Panc1 (cell line): ENCODE results near the gene NOLC1. TPM values are rescaled to one million over a fixed set of nuclear protein-coding genes. Genes with fewer than 3 reads are reported as not detected.

Experiments
- ATAC-seq: fragments of 200-7000 bp; cut with Tn5 transposase; 2 replicates; pipeline ENCODE4 v1.9.1; 2020; ENCODE audit warnings: mild to moderate bottlenecking, moderate library complexity
- BruUV-seq: library from RNA; stranded (reverse); fragments of 400-500 nt; replicated peaks from 2 replicates; lab custom pipeline; 2021; lab: Mats Ljungman, UMichigan
- CTCF ChIA-PET: fragments of 300-600 bp; sonication (Branson Sonifier 250); formaldehyde crosslinking; loops from one replicate; lab custom pipeline; 2022; ENCODE audit warnings: antibody characterized with exemption; lab: Charles Lee
- POLR2A ChIA-PET: fragments of 300-600 bp; sonication (Branson Sonifier 250); formaldehyde crosslinking; loops from one replicate; lab custom pipeline; 2022; ENCODE audit warnings: antibody characterized with exemption; lab: Charles Lee
- DNase-seq: peaks from one replicate; pipeline ENCODE4 v3.0.0-alpha.2; 2010; ENCODE audit warnings: low read depth, low spot score
- H3K27ac ChIP-seq: 2 replicates; pipeline ENCODE4 v1.5.1; 2011; ENCODE audit warnings: mild to moderate bottlenecking, low read length, inconsistent platforms
- H3K27me3 ChIP-seq: fragments of 200-500 bp; sonication (Bioruptor generic); 2 replicates; pipeline ENCODE4 v1.6.0; 2014; ENCODE audit warnings: low read length, inconsistent platforms; ENCODE audit not compliant: control insufficient read depth, insufficient read depth
- H3K36me3 ChIP-seq: fragments of 200-500 bp; sonication (Bioruptor generic); 2 replicates; pipeline ENCODE4 v1.5.1; 2014; ENCODE audit warnings: inconsistent platforms, mild to moderate bottlenecking, low read length, moderate library complexity; ENCODE audit not compliant: control insufficient read depth, insufficient read depth
- H3K4me1 ChIP-seq: 2 replicates; pipeline ENCODE4 v1.5.1; 2011; ENCODE audit warnings: inconsistent platforms, mild to moderate bottlenecking, low read length, moderate library complexity; ENCODE audit not compliant: control insufficient read depth, insufficient read depth
- H3K4me3 ChIP-seq, 2 experiments: 2 replicates each; pipeline ENCODE4 v1.5.1; 2011 to 2012; ENCODE audit warnings: low read depth in 2 of 2, low read length in 2 of 2, mild to moderate bottlenecking in 2 of 2, inconsistent platforms in 1 of 2, moderate library complexity in 1 of 2
- H3K9me3 ChIP-seq: fragments of 200-500 bp; sonication (Bioruptor generic); 2 replicates; pipeline ENCODE4 v1.5.1; 2014; ENCODE audit warnings: low read depth, mild to moderate bottlenecking, inconsistent platforms, low read length, moderate library complexity; ENCODE audit not compliant: control insufficient read depth, insufficient read depth
- POLR2AphosphoS5 ChIP-seq: IDR thresholded peaks from 2 replicates; pipeline ENCODE4 v1.6.1; 2012; ENCODE audit warnings: mild to moderate bottlenecking, low read depth, low read length, moderate library complexity
- SIN3A ChIP-seq: IDR thresholded peaks from 2 replicates; pipeline ENCODE4 v1.6.1; 2012; ENCODE audit warnings: low read depth, mild to moderate bottlenecking, low read length, moderate library complexity, borderline replicate concordance; ENCODE audit not compliant: insufficient read depth
- TCF7L2 ChIP-seq: IDR thresholded peaks from 2 replicates; pipeline ENCODE4 v1.6.1; 2011; ENCODE audit warnings: mild to moderate bottlenecking, low read depth, low read length, inconsistent platforms
- in situ Hi-C: cut with HindIII; loops from 2 replicates; pipeline ENCODE4 v1.10.0; 2016; ENCODE audit warnings: low sequenced_read_pairs, low pct_unique_long_range_greater_than_20kb
- intact Hi-C: fragments of 100-400 bp; cut with micrococcal nuclease; formaldehyde crosslinking; loops from one replicate; pipeline ENCODE4 v1.10.0; 2022; ENCODE audit not compliant: unreplicated experiment
- total RNA-seq: library from RNA; stranded (reverse); gene quantifications from one replicate; pipeline ENCODE4 v1.2.1, GENCODE V29; 2021; ENCODE audit not compliant: unreplicated experiment
- TF ChIP-seq, protein P1 (sequence below), 2 experiments: IDR thresholded peaks; 2 replicates each; pipeline ENCODE4 v1.6.1; 2011 to 2012; ENCODE audit warnings: low read depth in 2 of 2, control low read depth in 1 of 2, low read length in 1 of 2, mild to moderate bottlenecking in 1 of 2, moderate library complexity in 1 of 2; ENCODE audit not compliant: insufficient read depth in 1 of 2
- TF ChIP-seq, protein P2 (sequence below): fragments of 450-650 bp; IDR thresholded peaks from 2 replicates; pipeline ENCODE4 v1.5.1; 2017; ENCODE audit warnings: mild to moderate bottlenecking

The NOLC1 gene
- total RNA-seq, 1 experiment from 2014 or later: 182 TPM

DNA sequence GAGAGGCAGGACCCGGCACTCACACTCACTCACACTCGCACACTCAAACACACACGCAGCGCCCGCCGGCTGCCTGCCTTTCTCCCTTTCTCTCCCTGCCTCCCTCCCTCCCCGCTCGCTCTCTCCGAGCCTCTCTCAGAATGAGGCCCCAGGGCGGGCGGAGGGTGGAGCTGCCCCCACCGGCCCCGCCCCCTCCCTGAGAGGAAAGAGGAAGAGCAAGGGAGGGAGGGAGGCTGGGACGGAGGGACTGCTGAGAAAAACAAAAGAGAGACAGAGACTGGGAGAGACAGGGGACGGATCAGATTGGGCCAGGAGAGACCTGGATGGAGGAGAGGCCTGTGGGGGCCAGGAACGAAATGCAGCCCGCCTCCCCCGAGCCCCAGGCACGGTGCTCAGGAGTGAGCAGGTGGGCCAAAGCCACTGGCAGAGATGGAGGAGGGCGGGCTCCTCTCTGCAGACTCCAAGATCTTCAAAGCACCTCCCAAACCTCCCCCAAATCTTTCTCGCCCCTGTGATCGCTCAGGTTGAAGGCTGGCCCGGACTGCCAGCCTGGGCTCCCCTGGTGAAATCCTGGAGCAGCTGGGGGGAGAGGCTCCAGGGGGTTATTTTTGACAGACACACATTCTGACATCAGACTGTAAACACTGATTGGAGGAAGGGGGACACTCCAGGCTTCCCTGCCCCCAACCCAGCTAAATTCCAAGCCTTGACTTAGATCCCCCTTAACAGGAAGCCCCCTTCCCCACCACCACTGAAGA, 37.1 kb upstream of the NOLC1 start:
- peak overlapping the region; percentile 85 for H3K27ac ChIP-seq
- no peaks in the 10 kb centered on the region for H3K27me3 ChIP-seq
- CTCF ChIA-PET: interaction anchor here (0.6 to 0.9 kb wide), 2 partner anchors 59 to 153 kb away, joined by 3 read pairs; partner anchors contain the start of gene ARMH3
- POLR2A ChIA-PET: no interaction called here
- H3K9me3 ChIP-seq: no peaks in the 10 kb centered on the region
- peaks cover 60% of the 10 kb centered on the region for H3K4me1 ChIP-seq
- peak overlapping the region; percentile 74 to 84 for H3K4me3 ChIP-seq
- DNase-seq (no peak), ATAC-seq (peak; percentile 86)
- intact Hi-C loops (no loop called here), in situ Hi-C loops (no loop called here)
- peaks cover 17% of the 10 kb centered on the region for H3K36me3 ChIP-seq
- no TSS peak for BruUV-seq
- TF ChIP-seq POLR2AphosphoS5 (peak; percentile 64), SIN3A (no peak), TCF7L2 (no peak)
- TF ChIP-seq, protein P1, sequence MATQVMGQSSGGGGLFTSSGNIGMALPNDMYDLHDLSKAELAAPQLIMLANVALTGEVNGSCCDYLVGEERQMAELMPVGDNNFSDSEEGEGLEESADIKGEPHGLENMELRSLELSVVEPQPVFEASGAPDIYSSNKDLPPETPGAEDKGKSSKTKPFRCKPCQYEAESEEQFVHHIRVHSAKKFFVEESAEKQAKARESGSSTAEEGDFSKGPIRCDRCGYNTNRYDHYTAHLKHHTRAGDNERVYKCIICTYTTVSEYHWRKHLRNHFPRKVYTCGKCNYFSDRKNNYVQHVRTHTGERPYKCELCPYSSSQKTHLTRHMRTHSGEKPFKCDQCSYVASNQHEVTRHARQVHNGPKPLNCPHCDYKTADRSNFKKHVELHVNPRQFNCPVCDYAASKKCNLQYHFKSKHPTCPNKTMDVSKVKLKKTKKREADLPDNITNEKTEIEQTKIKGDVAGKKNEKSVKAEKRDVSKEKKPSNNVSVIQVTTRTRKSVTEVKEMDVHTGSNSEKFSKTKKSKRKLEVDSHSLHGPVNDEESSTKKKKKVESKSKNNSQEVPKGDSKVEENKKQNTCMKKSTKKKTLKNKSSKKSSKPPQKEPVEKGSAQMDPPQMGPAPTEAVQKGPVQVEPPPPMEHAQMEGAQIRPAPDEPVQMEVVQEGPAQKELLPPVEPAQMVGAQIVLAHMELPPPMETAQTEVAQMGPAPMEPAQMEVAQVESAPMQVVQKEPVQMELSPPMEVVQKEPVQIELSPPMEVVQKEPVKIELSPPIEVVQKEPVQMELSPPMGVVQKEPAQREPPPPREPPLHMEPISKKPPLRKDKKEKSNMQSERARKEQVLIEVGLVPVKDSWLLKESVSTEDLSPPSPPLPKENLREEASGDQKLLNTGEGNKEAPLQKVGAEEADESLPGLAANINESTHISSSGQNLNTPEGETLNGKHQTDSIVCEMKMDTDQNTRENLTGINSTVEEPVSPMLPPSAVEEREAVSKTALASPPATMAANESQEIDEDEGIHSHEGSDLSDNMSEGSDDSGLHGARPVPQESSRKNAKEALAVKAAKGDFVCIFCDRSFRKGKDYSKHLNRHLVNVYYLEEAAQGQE (IDR thresholded peaks at IDR 0.05; ENCODE audit: insufficient read depth in 1 of 2, low read depth in 2 of 2, low read length in 1 of 2): no peak
- TF ChIP-seq, protein P2, sequence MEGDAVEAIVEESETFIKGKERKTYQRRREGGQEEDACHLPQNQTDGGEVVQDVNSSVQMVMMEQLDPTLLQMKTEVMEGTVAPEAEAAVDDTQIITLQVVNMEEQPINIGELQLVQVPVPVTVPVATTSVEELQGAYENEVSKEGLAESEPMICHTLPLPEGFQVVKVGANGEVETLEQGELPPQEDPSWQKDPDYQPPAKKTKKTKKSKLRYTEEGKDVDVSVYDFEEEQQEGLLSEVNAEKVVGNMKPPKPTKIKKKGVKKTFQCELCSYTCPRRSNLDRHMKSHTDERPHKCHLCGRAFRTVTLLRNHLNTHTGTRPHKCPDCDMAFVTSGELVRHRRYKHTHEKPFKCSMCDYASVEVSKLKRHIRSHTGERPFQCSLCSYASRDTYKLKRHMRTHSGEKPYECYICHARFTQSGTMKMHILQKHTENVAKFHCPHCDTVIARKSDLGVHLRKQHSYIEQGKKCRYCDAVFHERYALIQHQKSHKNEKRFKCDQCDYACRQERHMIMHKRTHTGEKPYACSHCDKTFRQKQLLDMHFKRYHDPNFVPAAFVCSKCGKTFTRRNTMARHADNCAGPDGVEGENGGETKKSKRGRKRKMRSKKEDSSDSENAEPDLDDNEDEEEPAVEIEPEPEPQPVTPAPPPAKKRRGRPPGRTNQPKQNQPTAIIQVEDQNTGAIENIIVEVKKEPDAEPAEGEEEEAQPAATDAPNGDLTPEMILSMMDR: no peak

DNA sequence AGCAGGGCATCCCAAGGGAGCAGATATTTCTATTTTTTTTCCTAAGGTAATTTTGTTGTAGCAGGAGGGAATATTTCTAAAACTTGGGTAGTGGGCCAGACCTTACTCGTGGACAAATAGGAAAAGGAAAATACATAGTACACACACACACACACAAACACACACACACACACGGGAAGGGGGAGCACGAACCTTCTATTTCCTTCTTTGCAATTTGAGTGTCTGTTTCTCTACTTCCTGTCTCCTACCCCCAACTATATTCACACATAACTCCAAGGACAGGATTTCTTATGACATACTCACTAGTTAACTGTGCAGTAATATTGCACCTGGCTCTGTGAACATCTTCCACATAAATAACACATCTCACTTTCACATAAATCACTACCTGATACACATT, 36.4 kb upstream of the NOLC1 start:
- DNase-seq (no peak), ATAC-seq (no peak)
- no peaks in the 10 kb centered on the region for H3K27me3 ChIP-seq
- TF ChIP-seq TCF7L2 (no peak), POLR2AphosphoS5 (no peak), SIN3A (no peak)
- TF ChIP-seq, protein P1 (IDR thresholded peaks at IDR 0.05; ENCODE audit: insufficient read depth in 1 of 2, low read depth in 2 of 2, low read length in 1 of 2): no peak
- TF ChIP-seq, protein P2: no peak
- no peaks in the 10 kb centered on the region for H3K9me3 ChIP-seq
- in situ Hi-C loops: no loop called here
- peak overlapping the region; percentile 85 for H3K27ac ChIP-seq
- peaks cover 60% of the 10 kb centered on the region for H3K4me1 ChIP-seq
- POLR2A ChIA-PET: no interaction called here
- H3K36me3 ChIP-seq: peaks cover 11% of the 10 kb centered on the region
- H3K4me3 ChIP-seq: peak overlapping the region in 1 of 2 experiments; percentile 84; a peak in 2 of 4 replicates
- intact Hi-C loops: no loop called here
- no TSS peak for BruUV-seq
- CTCF ChIA-PET: no interaction called here
